Stimulated activated CD4-positive, alpha-beta T cell treated with anti-CD3 and anti-CD28 coated beads, Interleukin-1b, Interleukin-23, amount 100 ng/mL, for 1 hour (primary cell): Measurements from ENCODE around the gene HYPK.

Source experiments
- DNase-seq, 2 donors: peaks; one replicate each; pipeline ENCODE4 v3.0.0-alpha.2; 2020; ENCODE audit warnings: low read depth in 2 of 2

The HYPK gene

GRCh38 chr15:43845421-43845820, 45.0 kb downstream of the HYPK start:
- no peak for DNase-seq

GRCh38 chr15:43851251-43851650, 50.9 kb downstream of the HYPK start:
- no peak for DNase-seq

GRCh38 chr15:43852607-43853006, 52.2 kb downstream of the HYPK start:
- no peak for DNase-seq
